ENCODE measurements around the gene CELA2A. TPM values are rescaled to one million over a fixed set of nuclear protein-coding genes. Genes with fewer than 3 reads are reported as not detected.
"Not testable (repeated sequence)": the region's sequence is repeated elsewhere in the genome, so short reads cannot be mapped to it uniquely, and the experiment has no call there.

The CELA2A gene
- polyA plus RNA-seq, 1 donor, result 0.84 TPM

DNA sequence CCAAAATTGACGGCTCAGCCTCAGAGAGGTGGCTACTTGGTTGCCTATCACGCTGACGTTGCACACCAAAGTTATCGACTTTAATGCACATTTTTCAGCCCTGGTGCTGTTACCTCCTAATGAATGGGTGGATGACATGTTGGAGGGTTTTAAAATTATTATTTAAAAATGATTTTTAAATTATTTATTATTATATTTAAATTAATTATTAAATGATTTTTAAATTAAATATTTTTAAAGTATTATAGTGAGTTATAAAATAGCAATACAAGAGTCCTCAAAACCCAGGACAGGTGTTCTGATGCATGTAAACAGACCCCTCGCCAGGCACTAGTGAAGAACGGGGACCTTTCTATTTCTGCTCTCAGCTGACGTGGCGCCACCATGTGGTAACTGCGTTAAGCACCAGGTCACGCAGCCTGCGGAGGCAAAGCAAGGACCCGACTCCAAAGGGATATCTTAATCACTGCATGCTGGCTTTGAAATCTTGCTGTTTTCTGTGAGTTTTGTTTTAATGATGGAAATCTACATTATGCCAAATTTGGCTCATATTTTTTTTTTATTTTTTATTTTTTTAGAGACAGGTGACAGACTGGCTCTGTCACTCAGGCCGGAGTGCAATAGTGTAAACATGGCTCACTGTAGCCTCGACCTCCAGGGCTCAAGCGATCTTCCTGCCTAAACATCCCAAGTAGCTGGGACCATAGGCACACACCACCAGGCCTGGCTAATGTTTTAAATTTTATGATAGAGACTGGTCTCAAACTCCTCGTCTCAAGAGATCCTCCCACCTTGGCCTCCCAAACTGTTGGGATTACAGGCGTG is 44.9 kb downstream of the CELA2A start:
- DNase-seq, result no peak

- no peak for DNase-seq
Measured at GRCh38 chr1:15504436-15504835, 47.9 kb downstream of the CELA2A start.

GRCh38 chr1:15506831-15507230 is 50.3 kb downstream of the CELA2A start:
- DNase-seq, result no peak

- DNase-seq, result no peak
Measured at GRCh38 chr1:15507278-15507677, 50.7 kb downstream of the CELA2A start.

GRCh38 chr1:15508700-15509487 is 52.4 kb downstream of the CELA2A start:
- DNase-seq, result no peak

GRCh38 chr1:15509586-15509985 is 53.1 kb downstream of the CELA2A start:
- DNase-seq, result no peak

- no peak for DNase-seq
Measured at GRCh38 chr1:15510611-15511405, 54.3 kb downstream of the CELA2A start.

GRCh38 chr1:15513192-15513591 is 56.7 kb downstream of the CELA2A start:
- DNase-seq, result no peak

DNA sequence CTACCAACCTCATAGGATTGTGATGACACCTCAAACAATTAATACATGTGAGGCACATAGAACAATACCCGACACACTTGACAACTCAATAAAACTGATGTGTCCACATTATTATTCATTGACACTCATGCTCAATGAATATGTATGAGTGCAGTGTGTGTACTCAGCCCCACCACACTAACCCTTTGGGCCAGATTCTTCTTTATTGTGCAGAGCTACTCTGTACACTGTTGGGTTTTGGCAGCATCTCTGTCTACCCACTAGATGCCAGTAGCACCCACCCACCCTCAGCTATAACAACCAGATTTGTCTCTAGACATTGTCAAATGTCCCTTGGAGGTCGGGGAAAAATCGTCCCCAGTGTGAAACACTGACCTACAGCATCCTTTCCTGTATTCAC is 57.4 kb downstream of the CELA2A start:
- DNase-seq, result no peak

DNA sequence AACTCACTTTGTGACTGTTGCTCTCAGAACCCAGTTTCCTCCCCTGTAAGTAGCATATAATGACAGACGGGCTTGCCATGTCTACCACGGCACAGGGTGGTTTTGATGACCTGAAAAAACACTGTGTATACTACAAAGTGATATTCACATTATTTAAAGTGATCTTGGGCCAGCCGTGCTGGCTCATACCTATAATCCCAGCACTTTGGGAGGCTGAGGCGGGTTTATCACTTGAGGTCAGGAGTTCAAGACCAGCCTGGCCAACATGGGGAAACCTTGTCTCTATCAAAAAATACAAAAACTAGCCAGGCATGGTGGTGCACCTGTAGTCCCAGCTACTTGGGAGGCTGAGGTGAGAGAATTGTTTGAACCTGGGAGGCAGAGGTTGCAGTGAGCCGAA is 58.0 kb downstream of the CELA2A start:
- DNase-seq, result not testable (repeated sequence)

DNA sequence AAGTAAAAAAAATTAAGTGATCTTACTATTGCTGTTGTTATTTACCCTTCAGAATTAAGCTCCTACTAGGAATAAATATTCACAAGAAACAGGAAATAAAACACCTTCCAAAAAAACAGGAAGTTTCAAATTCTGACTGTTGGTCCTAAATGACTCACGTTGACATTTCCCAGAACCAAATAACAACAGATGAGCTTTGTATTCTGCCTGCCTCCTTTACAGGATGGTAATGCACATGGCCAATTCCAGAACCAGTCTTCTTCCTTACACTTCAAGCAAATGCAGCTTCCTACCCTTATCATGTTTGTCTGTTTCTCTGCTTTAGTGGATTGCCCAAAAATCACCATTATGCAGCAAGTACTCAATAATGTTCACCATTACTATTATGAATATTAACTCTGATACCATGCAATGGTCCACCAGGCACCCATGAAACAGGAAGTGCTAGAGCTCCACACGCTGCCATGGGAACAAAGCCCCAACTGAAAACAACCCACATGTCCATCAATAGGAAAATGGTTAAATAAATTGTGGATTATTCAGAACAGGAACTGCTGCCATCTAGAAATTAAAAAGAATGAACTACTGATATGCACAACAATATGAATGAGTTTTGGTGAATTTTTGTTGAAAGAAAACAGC is 58.6 kb downstream of the CELA2A start:
- DNase-seq, result no peak

- DNase-seq, result no peak
Measured at GRCh38 chr1:15519625-15520024, 63.1 kb downstream of the CELA2A start.

DNA sequence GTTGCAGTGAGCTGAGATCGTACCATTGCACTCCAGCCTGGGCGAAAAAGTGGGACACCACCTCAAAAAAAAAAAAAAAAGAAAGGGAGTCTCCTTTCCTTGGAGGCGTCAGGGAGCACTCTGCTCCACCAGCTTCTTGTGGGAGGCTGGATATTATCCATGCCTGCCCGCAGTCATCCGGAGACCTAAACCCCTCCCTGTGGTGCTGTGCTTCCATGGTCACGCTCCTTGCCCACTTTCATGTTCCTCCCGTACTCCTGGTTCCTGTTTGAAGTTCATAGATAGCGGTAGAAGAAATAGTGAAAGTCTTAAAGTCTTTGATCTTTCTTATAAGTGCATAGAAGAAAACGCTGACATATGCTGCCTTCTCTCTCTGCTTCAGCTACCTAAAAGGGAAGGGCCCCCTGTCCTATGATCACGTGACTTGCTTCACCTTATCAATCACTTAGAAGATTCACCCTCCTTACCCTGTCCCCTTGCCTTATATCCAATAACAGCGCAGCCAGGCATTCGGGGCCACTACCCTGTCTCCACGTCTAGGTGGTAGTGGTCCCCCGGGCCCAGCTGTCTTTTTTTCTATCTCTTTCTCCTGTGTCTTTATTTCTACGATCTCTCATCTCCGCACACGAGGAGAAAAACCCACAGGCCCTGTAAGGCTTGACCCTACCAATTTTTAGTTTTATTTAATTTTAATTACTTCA is 64.8 kb downstream of the CELA2A start:
- DNase-seq, result not testable (repeated sequence)

Other genes with a start within 250 kb of the CELA2A start
- 2.1 TPM for gene FHAD1, start 209.5 kb upstream of the CELA2A start, polyA plus RNA-seq (ENCODE audit: insufficient read length)
- 33.1 TPM for gene EFHD2, start 46.8 kb upstream of the CELA2A start, polyA plus RNA-seq (ENCODE audit: insufficient read length)
- gene CTRC, start 18.3 kb upstream of the CELA2A start, polyA plus RNA-seq (ENCODE audit: insufficient read length), result 1.4 TPM
- gene CELA2B, start 19.4 kb downstream of the CELA2A start, polyA plus RNA-seq (ENCODE audit: insufficient read length), result 4.1 TPM
- gene CASP9, start 67.5 kb downstream of the CELA2A start, polyA plus RNA-seq (ENCODE audit: insufficient read length), result 21.9 TPM
- 16.3 TPM for gene DNAJC16, start 70.1 kb downstream of the CELA2A start, polyA plus RNA-seq (ENCODE audit: insufficient read length)
- 3.4 TPM for gene AGMAT, start 128.3 kb downstream of the CELA2A start, polyA plus RNA-seq (ENCODE audit: insufficient read length)
- 24.3 TPM for gene DDI2, start 160.7 kb downstream of the CELA2A start, polyA plus RNA-seq (ENCODE audit: insufficient read length)
- 58.9 TPM for gene PLEKHM2, start 227.6 kb downstream of the CELA2A start, polyA plus RNA-seq (ENCODE audit: insufficient read length)

Measured in hindlimb muscle (tissue), 1 donor.